ENCODE measurements around the gene PLA2G12B.
"Not testable (repeated sequence)": the region's sequence is repeated elsewhere in the genome, so short reads cannot be mapped to it uniquely, and the experiment has no call there.

PLA2G12B gene

GRCh38 chr10:72954596-72955554, at the start of gene PLA2G12B:
PLA2G12B (minus strand) TSS chr10:72954806; CDS start chr10:72954685, 121 bp downstream.
- DNase-seq: no peak

GRCh38 chr10:73003822-73004221, 49.2 kb upstream of the PLA2G12B start:
- DNase-seq: no peak

DNA sequence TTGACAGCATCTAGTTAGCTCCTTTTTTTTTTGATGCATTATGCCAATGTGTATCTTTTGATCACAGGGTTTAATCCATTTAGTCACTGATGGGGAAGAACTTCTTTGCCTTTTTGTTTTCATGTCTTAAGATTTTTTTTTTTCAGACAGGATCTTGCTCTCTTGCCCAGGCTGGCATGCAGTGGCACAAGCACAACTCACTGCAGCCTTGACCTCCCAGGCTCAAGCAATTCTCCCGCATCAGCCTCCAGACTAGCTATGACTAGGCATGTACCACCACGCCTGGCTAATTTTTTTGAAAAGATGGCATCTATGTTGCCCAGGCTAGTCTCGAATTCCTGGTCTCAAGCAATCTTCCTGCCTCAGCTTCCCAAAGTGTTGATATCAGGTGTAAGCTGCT, 46.4 kb upstream of the PLA2G12B start:
- no peak for DNase-seq

DNA sequence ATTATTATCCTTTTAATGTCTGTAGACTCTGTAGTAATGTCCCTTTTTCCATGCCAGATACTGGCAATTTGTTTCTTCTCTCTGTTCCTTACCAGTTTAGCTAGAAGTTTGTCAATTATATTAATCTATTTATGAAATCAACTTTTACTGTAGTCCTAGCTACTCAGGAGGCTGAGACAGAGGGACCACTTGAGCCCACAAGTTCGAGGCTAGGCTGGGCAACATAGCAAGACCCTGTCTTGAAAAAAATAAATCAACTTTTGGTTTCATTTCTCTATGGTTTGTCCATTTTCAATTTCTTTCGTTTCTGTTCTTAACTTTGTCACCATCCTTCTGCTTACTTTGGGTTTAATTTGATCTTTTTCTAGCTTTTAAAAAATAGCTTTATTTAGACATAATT, 42.5 kb upstream of the PLA2G12B start:
- no peak for DNase-seq

DNA sequence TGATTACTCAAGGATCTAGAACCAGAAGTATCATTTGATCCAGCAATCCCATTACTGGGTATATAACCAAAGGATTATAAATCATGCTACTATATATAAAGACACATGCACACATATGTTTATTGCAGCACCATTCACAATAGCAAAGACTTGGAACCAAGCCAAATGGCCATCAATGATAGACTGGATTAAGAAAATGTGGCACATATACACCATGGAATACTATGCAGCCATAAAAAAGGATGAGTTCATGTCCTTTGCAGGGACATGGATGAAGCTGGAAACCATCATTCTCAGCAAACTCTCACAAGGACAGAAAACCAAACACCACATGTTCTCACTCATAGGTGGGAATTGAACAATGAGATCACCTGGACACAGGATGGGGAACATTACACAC, 40.9 kb upstream of the PLA2G12B start:
- DNase-seq: not testable (repeated sequence)

DNA sequence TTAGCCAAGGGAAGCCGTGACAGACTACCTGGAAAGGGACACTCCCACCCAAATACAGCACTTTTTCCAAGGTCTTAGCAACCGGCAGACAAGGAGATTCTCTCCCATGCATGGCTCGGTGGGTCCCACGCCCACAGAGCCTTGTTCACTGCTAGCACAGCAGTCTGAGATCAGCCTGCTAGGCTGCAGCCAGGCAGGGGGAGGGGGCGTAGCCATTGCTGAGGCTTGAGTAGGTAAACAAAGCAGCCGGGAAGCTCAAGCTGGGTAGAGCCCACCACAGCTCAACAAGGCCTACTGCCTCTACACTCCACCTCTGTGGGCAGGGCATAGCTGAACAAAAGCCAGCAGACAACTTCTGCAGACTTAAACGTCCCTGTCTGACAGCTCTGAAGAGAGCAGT, 35.2 kb upstream of the PLA2G12B start:
- not testable (repeated sequence) for DNase-seq

GRCh38 chr10:72984618-72985017, 30.0 kb upstream of the PLA2G12B start:
- not testable (repeated sequence) for DNase-seq

DNA sequence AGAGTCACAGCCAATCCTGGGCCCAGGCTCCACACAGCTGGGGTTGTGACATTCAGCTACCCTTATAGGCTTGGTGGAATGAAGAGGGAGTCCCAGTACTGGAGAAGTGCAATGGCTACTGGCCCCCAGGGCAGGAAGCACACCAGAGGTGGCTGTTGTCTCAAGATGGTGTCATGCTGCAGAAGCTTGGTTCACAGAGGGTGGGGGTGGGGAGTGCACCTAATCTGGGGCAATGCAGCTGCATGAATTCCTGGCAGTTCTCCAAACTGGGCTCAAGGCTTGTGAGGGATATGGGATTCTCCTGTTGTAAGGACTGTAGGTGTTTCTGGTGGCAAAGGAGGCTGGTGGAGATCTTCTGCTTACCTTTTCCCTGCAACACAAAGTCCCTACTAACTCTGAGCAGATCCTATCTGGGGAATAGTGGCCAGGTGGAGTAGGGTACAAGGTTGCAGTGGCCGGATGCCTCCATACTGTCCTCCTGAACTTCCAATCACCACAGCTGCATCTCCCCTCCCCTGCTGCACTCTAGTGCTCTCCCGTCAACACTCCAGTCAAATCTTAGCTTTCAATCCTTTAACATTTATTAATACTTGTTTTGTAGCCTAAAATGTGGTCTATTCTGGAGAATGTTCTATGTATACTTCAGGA, 27.4 kb upstream of the PLA2G12B start:
- DNase-seq: no peak

- no peak for DNase-seq
Measured at GRCh38 chr10:72981028-72981881, 26.6 kb upstream of the PLA2G12B start.

DNA sequence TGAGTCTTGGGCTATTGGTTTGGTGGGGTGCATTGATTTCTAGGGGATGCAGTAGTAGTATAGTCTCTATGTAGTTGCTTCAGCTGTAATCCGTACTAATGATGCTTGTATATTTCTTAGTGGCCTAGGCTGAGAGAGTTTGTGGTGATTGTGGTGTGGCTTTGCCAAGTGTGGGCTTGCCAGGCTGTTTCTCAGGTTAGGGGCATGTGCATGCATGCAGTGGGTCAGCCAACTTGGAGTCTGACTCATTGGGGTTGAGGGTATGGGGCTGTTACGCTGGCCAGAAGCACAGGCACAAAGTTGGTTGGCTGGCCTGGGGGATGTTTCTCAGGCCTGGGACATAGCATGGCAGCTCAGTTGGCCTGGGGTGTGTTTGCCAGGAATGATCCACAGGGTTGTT, 25.7 kb upstream of the PLA2G12B start:
- no peak for DNase-seq

GRCh38 chr10:72979709-72980108, 25.1 kb upstream of the PLA2G12B start:
- no peak for DNase-seq

DNA sequence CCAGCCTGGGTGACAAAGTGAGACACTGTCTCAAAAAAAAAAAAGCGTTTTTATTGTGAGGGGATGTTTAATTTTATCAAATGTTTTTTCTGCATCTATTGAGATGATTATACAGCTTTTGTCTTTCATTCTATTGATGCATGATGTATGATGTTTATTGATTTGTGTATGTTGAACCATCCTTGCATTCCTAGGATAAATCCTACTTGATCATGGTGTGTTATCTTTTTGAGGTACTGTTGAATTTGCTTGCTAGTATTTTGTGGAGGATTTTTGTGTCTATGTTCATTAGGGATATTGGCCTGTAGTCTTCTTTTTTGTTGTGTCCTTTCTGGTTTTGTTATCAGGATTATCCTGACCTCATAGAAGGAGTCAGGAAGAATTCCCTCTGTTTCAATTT, 22.3 kb upstream of the PLA2G12B start:
- DNase-seq: no peak

GRCh38 chr10:72956001-72956400, 1.4 kb upstream of the PLA2G12B start:
- DNase-seq: no peak

GRCh38 chr10:72954230-72954595, 393 bp downstream of the PLA2G12B start:
- no peak for DNase-seq

DNA sequence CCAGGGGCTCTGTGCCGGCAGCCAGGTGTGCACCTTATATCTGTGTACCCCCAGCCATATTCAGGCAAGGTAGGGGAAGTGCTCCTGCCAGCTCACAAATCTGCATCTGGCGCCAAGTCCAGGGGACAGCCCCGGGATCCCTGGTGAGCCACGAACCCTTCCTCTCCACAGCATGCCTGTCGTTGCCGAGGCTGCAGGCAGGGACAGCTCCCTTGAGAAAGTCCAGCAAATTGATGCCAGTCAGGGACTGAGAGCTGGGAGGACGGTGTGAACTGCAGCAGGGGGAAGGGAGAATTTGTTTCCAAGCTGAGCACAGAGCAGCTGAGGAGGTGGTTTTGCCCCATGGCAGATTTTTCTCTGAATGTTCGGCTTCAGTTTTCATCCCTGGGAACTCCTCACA, 919 bp downstream of the PLA2G12B start:
- no peak for DNase-seq

- no peak for DNase-seq
Measured at GRCh38 chr10:72952642-72953158, 1.9 kb downstream of the PLA2G12B start.

GRCh38 chr10:72952189-72952588, 2.4 kb downstream of the PLA2G12B start:
- DNase-seq: no peak

DNA sequence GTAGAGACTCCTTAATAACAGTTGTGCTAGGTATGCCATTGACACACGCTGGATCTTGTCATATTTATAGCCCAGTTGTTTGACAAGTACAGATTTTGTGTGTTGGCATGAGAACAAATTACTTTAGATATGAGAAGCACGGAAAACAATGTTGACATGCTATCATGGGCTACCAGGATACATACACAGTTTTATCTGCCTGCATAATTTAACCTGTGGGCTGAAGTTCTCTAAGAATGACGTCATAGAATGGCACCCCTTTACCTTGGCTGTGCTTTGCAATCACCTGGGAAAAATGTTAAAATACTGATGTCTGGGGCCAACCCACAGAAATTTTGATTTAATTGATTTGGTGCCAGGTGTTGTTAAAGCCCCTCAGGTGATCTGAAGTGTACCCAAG, 2.8 kb downstream of the PLA2G12B start:
- no peak for DNase-seq

DNA sequence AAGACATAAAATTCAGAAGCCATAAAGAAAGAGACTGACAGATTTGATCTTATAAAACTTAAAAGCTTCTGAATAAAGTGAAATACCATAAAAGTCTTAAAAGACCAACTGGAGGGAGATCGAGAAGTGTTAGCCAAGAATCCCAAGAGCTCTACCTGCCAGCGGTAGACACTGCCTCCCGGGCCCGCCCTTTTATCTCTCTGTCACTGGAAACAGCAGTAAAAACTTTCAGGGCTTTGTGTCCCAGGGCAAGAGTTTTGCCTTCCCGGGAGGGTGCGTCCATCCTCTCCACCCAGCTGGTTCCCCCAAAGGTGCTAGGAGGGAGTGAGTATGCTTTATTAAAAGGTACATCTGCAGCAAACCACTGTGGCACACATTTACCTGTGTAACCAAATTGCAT, 5.8 kb downstream of the PLA2G12B start:
- DNase-seq: no peak

DNA sequence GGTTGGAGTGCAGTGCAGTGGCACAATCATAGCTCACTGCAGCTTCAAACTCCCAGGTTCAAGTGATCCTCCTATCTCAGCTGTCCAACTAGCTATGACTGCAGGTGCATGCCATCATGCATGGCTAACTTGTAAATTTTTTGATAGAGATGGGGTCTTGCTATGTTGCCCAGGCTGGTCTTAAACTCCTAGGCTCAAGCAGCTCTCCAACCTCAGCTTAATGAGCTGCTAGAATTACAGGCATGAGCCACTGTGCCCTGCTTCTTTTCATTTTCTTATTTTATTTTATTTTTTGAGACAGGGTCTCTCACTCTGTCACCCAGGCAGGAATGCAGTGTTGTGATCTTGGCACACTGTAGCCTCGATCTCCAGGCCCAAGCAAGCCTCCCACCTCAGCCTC, 7.6 kb downstream of the PLA2G12B start:
- DNase-seq: no peak

DNA sequence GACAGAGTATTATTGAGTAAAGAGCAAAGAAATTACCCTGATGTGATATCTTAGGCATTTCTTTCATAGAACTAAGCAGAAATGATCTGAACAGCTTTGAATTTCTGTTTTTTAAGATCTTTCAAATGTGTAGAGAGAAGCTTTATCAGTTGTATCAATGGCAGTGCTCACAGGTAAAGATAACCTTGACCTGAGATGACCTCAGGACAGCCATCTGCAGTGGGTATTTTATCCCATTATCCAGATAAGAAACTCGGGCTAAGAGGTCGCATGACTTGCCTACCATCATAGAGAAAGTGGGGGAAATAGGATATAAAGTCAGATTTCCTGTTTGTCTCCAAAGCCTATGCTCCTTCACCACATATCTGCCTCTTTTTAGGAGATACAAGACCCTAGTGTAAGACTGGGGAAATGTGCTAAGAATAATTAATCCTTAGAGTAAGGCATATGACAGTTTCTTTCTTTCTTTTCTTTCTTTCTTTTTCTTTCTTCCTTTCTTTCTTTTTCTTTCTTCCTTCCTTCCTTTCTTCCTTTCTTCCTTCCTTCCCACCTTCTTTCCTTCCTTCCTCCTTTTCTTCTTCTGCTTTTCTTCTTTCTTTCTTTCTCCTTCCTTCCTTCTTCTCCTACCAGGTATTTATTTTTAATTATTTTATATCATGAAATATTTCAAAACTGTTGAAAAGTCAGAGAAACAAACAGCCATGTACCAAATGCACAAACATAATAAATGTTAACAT, 10.9 kb downstream of the PLA2G12B start:
- DNase-seq: no peak

DNA sequence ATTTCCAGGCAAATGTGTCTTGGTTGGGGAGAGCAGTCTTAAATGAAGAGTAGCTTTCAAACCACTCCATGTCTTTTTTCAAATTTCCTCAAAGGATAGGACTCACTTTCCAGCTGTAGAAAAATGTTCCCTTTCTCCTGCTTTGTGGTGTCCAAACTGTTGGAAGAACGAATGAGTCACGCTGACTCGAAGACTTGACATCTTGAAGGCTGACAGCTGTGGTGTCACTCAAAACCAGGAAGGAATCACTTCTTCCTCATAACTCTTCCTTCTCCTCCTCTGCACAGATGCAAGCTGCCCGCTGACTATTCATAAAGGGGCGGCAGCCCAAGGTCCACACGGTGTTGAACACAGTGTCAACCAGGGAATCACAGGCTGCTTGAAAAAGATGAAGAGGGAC, 19.2 kb downstream of the PLA2G12B start:
- DNase-seq: no peak
